Measurements from ENCODE around the gene AURKAIP1. TPM values are rescaled to one million over a fixed set of nuclear protein-coding genes. Genes with fewer than 3 reads are reported as not detected.
A peak's percentile ranks its signal among the peaks of the same experiment; 100 is the strongest.

AURKAIP1 gene
- total RNA-seq, 2 donors from 2014 or later, result 159 to 162 TPM

DNA sequence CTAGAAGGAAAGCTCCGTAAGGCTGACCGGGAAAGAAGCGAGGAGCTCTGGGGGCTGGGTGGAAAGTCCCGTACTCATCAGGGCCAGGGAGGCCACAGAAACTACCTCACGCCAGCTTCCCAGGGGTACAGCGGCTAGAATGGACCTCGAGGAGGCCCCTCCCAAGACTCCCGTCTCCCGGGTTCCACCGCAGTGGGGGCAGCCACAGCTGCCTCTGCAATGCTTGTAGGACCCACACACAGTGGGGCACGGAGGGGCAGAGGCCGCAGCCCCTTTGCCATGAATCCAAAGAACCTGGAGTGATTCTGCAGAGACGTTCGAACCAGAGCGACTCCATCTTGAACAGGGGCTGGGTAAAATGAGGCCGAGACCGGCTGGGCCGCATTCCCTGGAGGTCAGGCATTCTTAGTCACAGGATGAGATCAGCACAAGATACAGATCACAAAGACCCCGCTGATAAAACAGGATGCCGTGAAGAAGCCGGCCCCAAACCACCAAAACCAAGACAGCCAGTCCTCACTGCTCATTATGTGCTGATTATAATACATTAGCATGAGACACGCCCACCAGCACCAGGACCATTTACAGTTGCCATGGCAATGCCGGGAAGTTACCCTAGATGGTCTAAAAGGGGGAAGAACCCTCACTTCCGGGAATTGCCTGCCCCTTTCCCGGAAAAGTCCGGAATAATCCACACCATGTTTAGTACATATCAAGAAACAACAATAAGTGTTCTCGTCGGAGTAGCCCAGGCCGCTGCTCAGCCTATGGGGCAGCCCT lies 47.6 kb upstream of the AURKAIP1 start:
- Histone ChIP-seq H3K4me3 (ENCODE audit: low read length) (no peak overlapping the region), H3K9ac (ENCODE audit: extremely low read depth, low read length, poor library complexity, severe bottlenecking) (no peak overlapping the region), H3K27ac (ENCODE audit: low read depth, low read length) (no peak overlapping the region), H3K9me3 (ENCODE audit: control insufficient read depth, low read length) (no peaks in the 10 kb centered on the region), H3K27me3 (ENCODE audit: control insufficient read depth, insufficient read depth, low read length, poor library complexity, severe bottlenecking) (no peaks in the 10 kb centered on the region), H3K36me3 (ENCODE audit: control insufficient read depth, insufficient read depth, low read length) (no peaks in the 10 kb centered on the region), H3K4me1 (ENCODE audit: control insufficient read depth, insufficient read depth, low read length) (peaks cover 13% of the 10 kb centered on the region)
- peak; percentile 85 for DNase-seq
- peak overlapping the region; percentile 86 for H3K27ac Mint-ChIP-seq
- whole genome bisulfite sequencing, 2 experiments (ENCODE audit: insufficient coverage in 1 of 2, insufficient read length in 1 of 2), result 83 to 84% methylated on average over 22 to 29 of the region's 29 CpGs
- TF ChIP-seq, protein P1, sequence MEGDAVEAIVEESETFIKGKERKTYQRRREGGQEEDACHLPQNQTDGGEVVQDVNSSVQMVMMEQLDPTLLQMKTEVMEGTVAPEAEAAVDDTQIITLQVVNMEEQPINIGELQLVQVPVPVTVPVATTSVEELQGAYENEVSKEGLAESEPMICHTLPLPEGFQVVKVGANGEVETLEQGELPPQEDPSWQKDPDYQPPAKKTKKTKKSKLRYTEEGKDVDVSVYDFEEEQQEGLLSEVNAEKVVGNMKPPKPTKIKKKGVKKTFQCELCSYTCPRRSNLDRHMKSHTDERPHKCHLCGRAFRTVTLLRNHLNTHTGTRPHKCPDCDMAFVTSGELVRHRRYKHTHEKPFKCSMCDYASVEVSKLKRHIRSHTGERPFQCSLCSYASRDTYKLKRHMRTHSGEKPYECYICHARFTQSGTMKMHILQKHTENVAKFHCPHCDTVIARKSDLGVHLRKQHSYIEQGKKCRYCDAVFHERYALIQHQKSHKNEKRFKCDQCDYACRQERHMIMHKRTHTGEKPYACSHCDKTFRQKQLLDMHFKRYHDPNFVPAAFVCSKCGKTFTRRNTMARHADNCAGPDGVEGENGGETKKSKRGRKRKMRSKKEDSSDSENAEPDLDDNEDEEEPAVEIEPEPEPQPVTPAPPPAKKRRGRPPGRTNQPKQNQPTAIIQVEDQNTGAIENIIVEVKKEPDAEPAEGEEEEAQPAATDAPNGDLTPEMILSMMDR (conservative IDR thresholded peaks at IDR 0.05), result no peak
- H3K36me3 Mint-ChIP-seq (ENCODE audit: low read depth), result no peaks in the 10 kb centered on the region
- H3K4me1 Mint-ChIP-seq, result peaks cover 13% of the 10 kb centered on the region
- peaks cover 7% of the 10 kb centered on the region for H3K27me3 Mint-ChIP-seq (ENCODE audit: insufficient read depth)
- no peak overlapping the region for H3K4me3 Mint-ChIP-seq
- H3K9me3 Mint-ChIP-seq, result no peaks in the 10 kb centered on the region

GRCh38 chr1:1421907-1422464 lies 47.0 kb upstream of the AURKAIP1 start:
- H3K4me3 Mint-ChIP-seq, result no peak overlapping the region
- Histone ChIP-seq H3K27me3 (ENCODE audit: control insufficient read depth, insufficient read depth, low read length, poor library complexity, severe bottlenecking) (no peaks in the 10 kb centered on the region), H3K9ac (ENCODE audit: extremely low read depth, low read length, poor library complexity, severe bottlenecking) (no peak overlapping the region), H3K4me3 (ENCODE audit: low read length) (no peak overlapping the region), H3K4me1 (ENCODE audit: control insufficient read depth, insufficient read depth, low read length) (peaks cover 13% of the 10 kb centered on the region), H3K9me3 (ENCODE audit: control insufficient read depth, low read length) (no peaks in the 10 kb centered on the region), H3K36me3 (ENCODE audit: control insufficient read depth, insufficient read depth, low read length) (no peaks in the 10 kb centered on the region), H3K27ac (ENCODE audit: low read depth, low read length) (no peak overlapping the region)
- peak; percentile 52 for DNase-seq
- WGBS, 2 experiments (ENCODE audit: insufficient coverage in 1 of 2, insufficient read length in 1 of 2), result 95% methylated on average over 6 of the region's 7 CpGs; no CpG with 5 or more reads in 1 of the 2 experiments
- H3K4me1 Mint-ChIP-seq, result peaks cover 13% of the 10 kb centered on the region
- TF ChIP-seq, protein P1 (conservative IDR thresholded peaks at IDR 0.05), result no peak
- H3K36me3 Mint-ChIP-seq (ENCODE audit: low read depth), result no peaks in the 10 kb centered on the region
- peaks cover 7% of the 10 kb centered on the region for H3K27me3 Mint-ChIP-seq (ENCODE audit: insufficient read depth)
- H3K9me3 Mint-ChIP-seq, result no peaks in the 10 kb centered on the region
- peak overlapping the region; percentile 86 for H3K27ac Mint-ChIP-seq

DNA sequence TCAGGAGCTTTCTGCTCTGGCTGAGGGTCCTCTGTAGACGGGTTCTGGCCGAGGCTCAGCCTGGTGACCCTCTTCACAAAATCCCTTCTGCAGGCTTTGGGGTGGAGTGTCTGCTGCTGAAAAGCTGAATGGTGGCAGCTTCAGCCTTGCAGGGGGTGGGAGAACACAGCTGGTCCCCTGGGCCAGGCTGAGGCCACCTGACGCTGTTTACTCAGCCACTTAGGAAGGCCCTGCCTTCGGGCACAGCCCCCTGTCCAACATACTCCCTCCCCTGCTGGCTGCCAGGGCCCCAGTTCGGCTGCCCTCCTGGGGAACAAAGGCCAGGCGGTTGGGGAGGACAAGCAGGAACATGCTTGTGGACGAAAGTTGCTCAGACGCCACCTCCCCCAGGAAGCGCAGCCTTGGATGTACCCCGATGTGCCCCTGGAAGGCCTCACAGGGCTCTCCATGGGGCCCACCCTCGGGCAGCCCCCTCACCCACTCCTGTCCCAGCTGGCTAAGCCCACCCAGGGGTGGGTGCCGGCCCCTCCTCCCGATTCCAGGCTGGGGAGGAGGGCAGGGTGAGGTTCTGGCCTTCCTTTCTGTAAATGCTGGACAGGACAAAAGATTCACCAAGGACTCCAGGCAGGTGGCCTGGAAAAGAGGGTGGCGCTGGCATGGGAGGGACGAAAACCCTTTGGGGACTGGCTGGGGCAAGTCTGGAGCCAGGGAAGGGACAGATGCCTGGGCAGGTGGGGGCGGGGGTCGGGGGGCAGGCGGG lies 46.3 kb upstream of the AURKAIP1 start, which contains the start of gene ANKRD65:
TSS of gene ANKRD65 (minus strand) at position 130 of the 760 bp plus-strand sequence. CDS start 271 bp downstream, outside the sequence.
- 80 to 87% methylated on average over 6 to 18 of the region's 18 CpGs for WGBS, 2 experiments (ENCODE audit: insufficient coverage in 1 of 2, insufficient read length in 1 of 2)
- Mint-ChIP-seq H3K9me3 (no peaks in the 10 kb centered on the region), H3K27me3 (ENCODE audit: insufficient read depth) (peaks cover 7% of the 10 kb centered on the region), H3K27ac (peak within 1 kb of the TSS; percentile 86), H3K36me3 (ENCODE audit: low read depth) (no peaks in the 10 kb centered on the region), H3K4me3 (peak within 1 kb of the TSS; percentile 23), H3K4me1 (peaks cover 13% of the 10 kb centered on the region)
- peaks cover 13% of the 10 kb centered on the region for H3K4me1 ChIP-seq (ENCODE audit: control insufficient read depth, insufficient read depth, low read length)
- H3K4me3 ChIP-seq (ENCODE audit: low read length), result no peak within 1 kb of the TSS
- no peaks in the 10 kb centered on the region for H3K36me3 ChIP-seq (ENCODE audit: control insufficient read depth, insufficient read depth, low read length)
- TF ChIP-seq, protein P1 (conservative IDR thresholded peaks at IDR 0.05), result no peak
- no peaks in the 10 kb centered on the region for H3K27me3 ChIP-seq (ENCODE audit: control insufficient read depth, insufficient read depth, low read length, poor library complexity, severe bottlenecking)
- H3K9ac ChIP-seq (ENCODE audit: extremely low read depth, low read length, poor library complexity, severe bottlenecking), result no peak within 1 kb of the TSS
- H3K27ac ChIP-seq (ENCODE audit: low read depth, low read length), result peak within 1 kb of the TSS; percentile 41
- peak; percentile 62 for DNase-seq
- H3K9me3 ChIP-seq (ENCODE audit: control insufficient read depth, low read length), result no peaks in the 10 kb centered on the region
